Lower leg skin (tissue), 4 donors: ENCODE measurements around the gene TAF10. TPM values are rescaled to one million over a fixed set of nuclear protein-coding genes. Genes with fewer than 3 reads are reported as not detected.

Experiments used
- DNase-seq, 2 donors: peaks; one replicate each; pipeline ENCODE4 v3.0.0-alpha.2; 2019; ENCODE audit warnings: low spot score in 2 of 2
- H3K4me3 ChIP-seq: fragments of 200-600 bp; sonication (generic); 2 replicates; pipeline ENCODE4 v1.5.1; 2017; ENCODE audit warnings: mild to moderate bottlenecking, low read depth; ENCODE audit not compliant: poor library complexity, severe bottlenecking
- CTCF ChIP-seq, 3 donors: fragments of 450-650 bp; IDR thresholded peaks; one replicate each; pipeline ENCODE4 v1.5.1; 2016; ENCODE audit warnings: antibody characterized with exemption in 3 of 3, mild to moderate bottlenecking in 3 of 3, moderate library complexity in 2 of 3
- POLR2A ChIP-seq, 2 donors: fragments of 450-650 bp; IDR thresholded peaks; one replicate each; pipeline ENCODE4 v1.6.1; 2016 to 2017; ENCODE audit warnings: antibody characterized with exemption in 2 of 2, mild to moderate bottlenecking in 1 of 2, moderate library complexity in 1 of 2
- WGBS, 2 donors: methylation state at CpG; one replicate each; pipeline ENCODE4 v1.1.5; 2018; 5-methylcytosine and 5-hydroxymethylcytosine counted together
- intact Hi-C: fragments of 100-400 bp; cut with DNase I; formaldehyde crosslinking; loops from one replicate; pipeline ENCODE4 v1.15.0; 2023; ENCODE audit warnings: low total_unique reads
- total RNA-seq, 4 donors: library from RNA; depleted of rRNA; stranded (reverse); fragments of >200 nt; gene quantifications; one replicate each; pipeline ENCODE4 v1.1.0, GENCODE V29; 2016

TAF10 gene
- total RNA-seq, 4 donors from 2014 or later = 41.1 to 105 (median 61.8) TPM

- intact Hi-C loops = no loop called here
- DNase-seq = no peak
- no peak overlapping the region for H3K4me3 ChIP-seq
- TF ChIP-seq POLR2A (IDR thresholded peaks at IDR 0.05) (no peak), CTCF (IDR thresholded peaks at IDR 0.05) (no peak)
- 96 to 97% methylated on average over 1 of the region's 1 CpG for WGBS, 2 donors
Measured at GRCh38 chr11:6653097-6653496, 41.1 kb upstream of the TAF10 start.

GRCh38 chr11:6652182-6652581 lies 40.2 kb upstream of the TAF10 start:
- H3K4me3 ChIP-seq = no peak overlapping the region
- intact Hi-C loops = no loop called here
- TF ChIP-seq POLR2A (IDR thresholded peaks at IDR 0.05) = no peak
- no peak for TF ChIP-seq CTCF (IDR thresholded peaks at IDR 0.05)
- WGBS, 2 donors = 57 to 64% methylated on average over 3 of the region's 3 CpGs
- no peak for DNase-seq

- WGBS, 2 donors = 79 to 88% methylated on average over 6 of the region's 6 CpGs
- TF ChIP-seq CTCF (IDR thresholded peaks at IDR 0.05) = no peak
- TF ChIP-seq POLR2A (IDR thresholded peaks at IDR 0.05) = no peak
- intact Hi-C loops = no loop called here
- no peak for DNase-seq
- H3K4me3 ChIP-seq = no peak overlapping the region
Measured at GRCh38 chr11:6650980-6651379, 39.0 kb upstream of the TAF10 start.

GRCh38 chr11:6650104-6650503 lies 38.1 kb upstream of the TAF10 start:
- DNase-seq = no peak
- no peak overlapping the region for H3K4me3 ChIP-seq
- intact Hi-C loops = no loop called here
- no peak for TF ChIP-seq POLR2A (IDR thresholded peaks at IDR 0.05)
- TF ChIP-seq CTCF (IDR thresholded peaks at IDR 0.05) = no peak

- TF ChIP-seq CTCF (IDR thresholded peaks at IDR 0.05) = no peak
- TF ChIP-seq POLR2A (IDR thresholded peaks at IDR 0.05) = no peak
- H3K4me3 ChIP-seq = no peak overlapping the region
- WGBS, 2 donors = 66 to 74% methylated on average over 1 of the region's 1 CpG
- intact Hi-C loops = no loop called here
- no peak for DNase-seq
Measured at GRCh38 chr11:6648501-6648900, 36.5 kb upstream of the TAF10 start.

GRCh38 chr11:6647836-6648235 lies 35.8 kb upstream of the TAF10 start:
- intact Hi-C loops = no loop called here
- WGBS, 2 donors = 84 to 98% methylated on average over 2 of the region's 2 CpGs
- DNase-seq = no peak
- H3K4me3 ChIP-seq = no peak overlapping the region
- no peak for TF ChIP-seq CTCF (IDR thresholded peaks at IDR 0.05)
- no peak for TF ChIP-seq POLR2A (IDR thresholded peaks at IDR 0.05)
